ENCODE results near the gene NUTM1. TPM values are rescaled to one million over a fixed set of nuclear protein-coding genes. Genes with fewer than 3 reads are reported as not detected.

NUTM1 gene
- total and polyA plus RNA-seq, 2 donors (not counting 1 experiment from before 2014, with no cell fraction given) = not detected

GRCh38 chr15:34355241-34355640, 12.1 kb downstream of the NUTM1 start:
- Histone ChIP-seq H3K9me3 (ENCODE audit: control extremely low read depth in 1 of 3, control insufficient read depth in 2 of 3, insufficient read depth in 1 of 3, low read length in 2 of 3) (no peaks in the 10 kb centered on the region), H3K4me2 (replicated peaks; ENCODE audit: low read depth, low read length, poor library complexity, severe bottlenecking) (no peak overlapping the region), H3K27me3 (replicated peaks in 1 of 4; ENCODE audit: control extremely low read depth in 1 of 4, control insufficient read depth in 3 of 4, insufficient read depth in 4 of 4, low read length in 3 of 4) (no peaks in the 10 kb centered on the region), H2AFZ (ENCODE audit: insufficient read depth, low read depth, low read length, poor library complexity, severe bottlenecking) (no peak overlapping the region), H3K36me3 (replicated peaks in 1 of 2; ENCODE audit: control extremely low read depth in 1 of 2, control insufficient read depth in 1 of 2, extremely low read depth in 1 of 2, insufficient read depth in 2 of 2, low read length in 1 of 2) (peaks cover 0 to 16% of the 10 kb centered on the region in 2 experiments), H3K79me2 (ENCODE audit: control insufficient read depth, insufficient read depth, low read length) (no peaks in the 10 kb centered on the region), H3K27ac (ENCODE audit: low read length in 2 of 2) (no peak overlapping the region), H3K4me1 (ENCODE audit: control insufficient read depth in 2 of 2, insufficient read depth in 2 of 2, low read length in 2 of 2) (no peaks in the 10 kb centered on the region), H4K20me1 (ENCODE audit: control insufficient read depth, insufficient read depth, low read length, poor library complexity, severe bottlenecking) (no peaks in the 10 kb centered on the region), H3K4me3 (ENCODE audit: control extremely low read depth in 1 of 5, extremely low read depth in 1 of 5, insufficient read depth in 1 of 5, low read depth in 2 of 5, low read length in 4 of 5) (no peak overlapping the region), H3K9ac (ENCODE audit: low read length) (no peak overlapping the region)
- no peak overlapping the region for H3K27ac Mint-ChIP-seq
- no peaks in the 10 kb centered on the region for H3K27me3 Mint-ChIP-seq
- ChIA-PET POLR2A (interaction anchor here (0.6 kb wide), 1 partner anchor 9 kb away, joined by 4 read pairs; no protein-coding TSS in a partner anchor), CTCF (interaction anchor here (1.3 to 1.7 kb wide), 2 partner anchors 13 to 114 kb away, joined by 5 read pairs; no protein-coding TSS in a partner anchor)
- TF ChIP-seq, protein P1, sequence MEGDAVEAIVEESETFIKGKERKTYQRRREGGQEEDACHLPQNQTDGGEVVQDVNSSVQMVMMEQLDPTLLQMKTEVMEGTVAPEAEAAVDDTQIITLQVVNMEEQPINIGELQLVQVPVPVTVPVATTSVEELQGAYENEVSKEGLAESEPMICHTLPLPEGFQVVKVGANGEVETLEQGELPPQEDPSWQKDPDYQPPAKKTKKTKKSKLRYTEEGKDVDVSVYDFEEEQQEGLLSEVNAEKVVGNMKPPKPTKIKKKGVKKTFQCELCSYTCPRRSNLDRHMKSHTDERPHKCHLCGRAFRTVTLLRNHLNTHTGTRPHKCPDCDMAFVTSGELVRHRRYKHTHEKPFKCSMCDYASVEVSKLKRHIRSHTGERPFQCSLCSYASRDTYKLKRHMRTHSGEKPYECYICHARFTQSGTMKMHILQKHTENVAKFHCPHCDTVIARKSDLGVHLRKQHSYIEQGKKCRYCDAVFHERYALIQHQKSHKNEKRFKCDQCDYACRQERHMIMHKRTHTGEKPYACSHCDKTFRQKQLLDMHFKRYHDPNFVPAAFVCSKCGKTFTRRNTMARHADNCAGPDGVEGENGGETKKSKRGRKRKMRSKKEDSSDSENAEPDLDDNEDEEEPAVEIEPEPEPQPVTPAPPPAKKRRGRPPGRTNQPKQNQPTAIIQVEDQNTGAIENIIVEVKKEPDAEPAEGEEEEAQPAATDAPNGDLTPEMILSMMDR (IDR thresholded peaks at IDR 0.05) = no peak
- TF ChIP-seq EZH2 (IDR thresholded peaks at IDR 0.05; ENCODE audit: borderline replicate concordance, insufficient read depth, low read depth, low read length, poor library complexity, severe bottlenecking) = no peak
- 94% methylated on average over 5 of the region's 9 CpGs for WGBS (ENCODE audit: insufficient coverage)
- H3K4me3 Mint-ChIP-seq = no peak overlapping the region
- no peaks in the 10 kb centered on the region for H3K9me3 Mint-ChIP-seq (ENCODE audit: insufficient read depth)
- intact Hi-C loops (cut with micrococcal nuclease) = no loop called here
- no peak for DNase-seq
- H3K4me1 Mint-ChIP-seq = no peaks in the 10 kb centered on the region
- no peak for ATAC-seq (ENCODE audit: low read depth)

GRCh38 chr15:34357653-34358052, 14.5 kb downstream of the NUTM1 start:
- no peaks in the 10 kb centered on the region for H3K27me3 Mint-ChIP-seq
- DNase-seq (no peak), ATAC-seq (ENCODE audit: low read depth) (no peak)
- no peaks in the 10 kb centered on the region for H3K4me1 Mint-ChIP-seq
- H3K9ac ChIP-seq (ENCODE audit: low read length) = no peak overlapping the region
- intact Hi-C loops (cut with micrococcal nuclease) = no loop called here
- H3K9me3 Mint-ChIP-seq (ENCODE audit: insufficient read depth) = no peaks in the 10 kb centered on the region
- ChIA-PET CTCF (interaction anchor here (0.6 to 1.7 kb wide), 2 partner anchors 10 to 15 kb away, joined by 3 to 6 read pairs; partner anchors contain the start of genes LPCAT4, NOP10 and NUTM1), POLR2A (no interaction called here)
- no peak for TF ChIP-seq EZH2 (IDR thresholded peaks at IDR 0.05; ENCODE audit: borderline replicate concordance, insufficient read depth, low read depth, low read length, poor library complexity, severe bottlenecking)
- TF ChIP-seq, protein P1 (IDR thresholded peaks at IDR 0.05) = no peak
- no peaks in the 10 kb centered on the region for H3K9me3 ChIP-seq (ENCODE audit: control extremely low read depth in 1 of 3, control insufficient read depth in 2 of 3, insufficient read depth in 1 of 3, low read length in 2 of 3)
- H3K79me2 ChIP-seq (ENCODE audit: control insufficient read depth, insufficient read depth, low read length) = no peaks in the 10 kb centered on the region
- H3K4me2 ChIP-seq (replicated peaks; ENCODE audit: low read depth, low read length, poor library complexity, severe bottlenecking) = no peak overlapping the region
- no peak overlapping the region for H3K27ac ChIP-seq (ENCODE audit: low read length in 2 of 2)
- no peaks in the 10 kb centered on the region for H3K4me1 ChIP-seq (ENCODE audit: control insufficient read depth in 2 of 2, insufficient read depth in 2 of 2, low read length in 2 of 2)
- no peak overlapping the region for H3K4me3 Mint-ChIP-seq
- no peak overlapping the region for H3K27ac Mint-ChIP-seq
- no peaks in the 10 kb centered on the region for H3K27me3 ChIP-seq (replicated peaks in 1 of 4; ENCODE audit: control extremely low read depth in 1 of 4, control insufficient read depth in 3 of 4, insufficient read depth in 4 of 4, low read length in 3 of 4)
- no CpG with 5 or more reads among the region's 1 CpG for WGBS (ENCODE audit: insufficient coverage)
- H3K4me3 ChIP-seq (ENCODE audit: control extremely low read depth in 1 of 5, extremely low read depth in 1 of 5, insufficient read depth in 1 of 5, low read depth in 2 of 5, low read length in 4 of 5) = no peak overlapping the region
- H2AFZ ChIP-seq (ENCODE audit: insufficient read depth, low read depth, low read length, poor library complexity, severe bottlenecking) = no peak overlapping the region
- peaks cover 0 to 26% of the 10 kb centered on the region in 2 experiments for H3K36me3 ChIP-seq (replicated peaks in 1 of 2; ENCODE audit: control extremely low read depth in 1 of 2, control insufficient read depth in 1 of 2, extremely low read depth in 1 of 2, insufficient read depth in 2 of 2, low read length in 1 of 2)
- H4K20me1 ChIP-seq (ENCODE audit: control insufficient read depth, insufficient read depth, low read length, poor library complexity, severe bottlenecking) = no peaks in the 10 kb centered on the region

All from B cell (primary cell).